Measurements from ENCODE around the gene NT5DC2.

The NT5DC2 gene

GRCh38 chr3:52484680-52485461 is 48.8 kb downstream of the NT5DC2 start:
- no peak for DNase-seq

DNA sequence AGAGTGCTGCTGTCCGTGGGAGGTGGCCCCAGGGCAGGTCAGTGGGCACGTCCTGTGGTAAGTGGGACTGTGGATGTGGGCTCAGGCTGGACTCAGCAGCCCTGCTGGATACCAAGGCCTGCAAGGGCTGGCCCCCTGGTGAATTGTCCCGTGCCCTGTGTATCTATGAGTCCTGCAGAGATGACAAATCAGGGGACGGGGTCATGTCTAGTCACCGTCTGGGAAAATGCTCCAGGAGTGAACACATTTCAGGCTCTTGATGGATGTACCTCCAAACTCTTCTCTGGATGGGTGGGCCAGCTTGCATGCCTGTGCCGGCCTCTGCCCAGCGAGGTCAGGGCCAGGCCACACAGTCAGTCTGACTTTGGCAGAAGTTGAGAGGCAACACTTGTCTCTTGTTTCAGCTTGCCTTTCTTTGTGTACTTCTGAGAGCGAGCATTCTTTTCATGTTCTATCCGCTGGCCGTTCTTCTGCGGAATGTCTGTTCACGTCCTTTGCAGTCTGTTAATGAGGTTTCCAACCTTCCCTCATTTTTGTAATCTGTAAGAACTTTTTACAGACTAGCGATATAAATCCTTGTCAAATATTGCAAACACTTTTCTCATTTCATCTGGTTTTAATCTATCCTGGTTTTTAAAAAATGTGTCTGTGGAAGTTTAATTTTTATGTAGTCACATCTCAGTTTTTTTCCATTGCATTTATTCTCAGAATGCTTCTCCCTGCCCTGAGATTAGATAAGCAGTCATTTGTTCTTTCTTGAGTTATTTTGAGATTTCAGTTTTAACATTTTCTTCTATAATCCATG is 49.9 kb downstream of the NT5DC2 start:
- no peak for DNase-seq

DNA sequence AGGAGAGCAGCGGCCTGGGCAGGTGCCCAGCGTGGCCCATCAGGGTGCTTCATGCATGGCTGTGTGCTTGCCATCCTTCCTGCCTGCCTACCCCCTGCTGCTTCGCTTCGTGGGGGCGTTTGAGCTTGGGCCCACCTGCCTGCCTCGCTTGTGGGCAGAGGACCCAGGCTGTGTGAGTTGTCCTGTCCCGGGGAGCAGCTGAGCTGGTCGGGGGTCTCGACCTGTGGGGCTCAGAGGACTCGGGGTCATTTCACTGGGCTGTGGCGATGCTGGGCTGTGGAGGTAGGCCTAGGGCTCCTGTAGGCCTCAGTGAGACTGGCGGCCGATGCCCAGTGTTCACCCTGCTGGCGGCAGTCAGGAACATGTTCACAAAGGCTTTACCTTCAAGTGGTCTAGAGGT is 50.6 kb downstream of the NT5DC2 start:
- no peak for DNase-seq

DNA sequence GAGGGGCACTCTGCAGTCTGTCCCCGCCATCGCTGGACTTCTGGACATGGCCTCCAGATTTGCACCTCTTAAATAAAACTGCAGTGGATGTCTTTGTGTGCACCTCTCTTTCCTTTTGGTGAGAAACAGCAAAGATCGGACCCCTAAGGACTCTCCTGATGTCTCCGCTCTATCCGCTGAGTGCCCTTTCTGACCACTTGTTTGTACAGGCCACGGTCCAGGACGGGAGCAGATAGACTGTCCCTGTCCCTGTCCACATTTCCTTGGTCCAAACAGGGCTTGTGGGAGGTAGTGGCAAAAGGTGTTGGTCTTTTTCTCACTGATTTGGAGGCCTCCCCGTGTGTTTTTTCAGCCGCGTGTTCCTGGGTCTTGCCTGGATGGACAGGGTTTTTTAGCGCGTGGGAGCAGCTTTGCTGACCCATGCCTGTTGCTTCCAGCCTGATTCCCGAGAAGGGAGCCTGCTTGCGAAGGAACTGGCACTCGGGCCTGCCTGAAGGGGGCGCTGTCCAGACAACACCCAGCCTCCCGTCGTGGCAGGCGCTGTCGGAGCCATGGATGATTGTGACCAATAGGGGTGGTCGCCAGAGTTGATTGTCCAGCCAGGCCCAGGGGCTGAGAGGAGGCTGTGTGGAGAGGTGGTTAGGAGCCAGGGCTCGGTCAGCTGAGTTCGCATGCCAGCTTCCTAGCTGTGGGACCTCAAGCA is 51.7 kb downstream of the NT5DC2 start:
- DNase-seq = no peak

DNA sequence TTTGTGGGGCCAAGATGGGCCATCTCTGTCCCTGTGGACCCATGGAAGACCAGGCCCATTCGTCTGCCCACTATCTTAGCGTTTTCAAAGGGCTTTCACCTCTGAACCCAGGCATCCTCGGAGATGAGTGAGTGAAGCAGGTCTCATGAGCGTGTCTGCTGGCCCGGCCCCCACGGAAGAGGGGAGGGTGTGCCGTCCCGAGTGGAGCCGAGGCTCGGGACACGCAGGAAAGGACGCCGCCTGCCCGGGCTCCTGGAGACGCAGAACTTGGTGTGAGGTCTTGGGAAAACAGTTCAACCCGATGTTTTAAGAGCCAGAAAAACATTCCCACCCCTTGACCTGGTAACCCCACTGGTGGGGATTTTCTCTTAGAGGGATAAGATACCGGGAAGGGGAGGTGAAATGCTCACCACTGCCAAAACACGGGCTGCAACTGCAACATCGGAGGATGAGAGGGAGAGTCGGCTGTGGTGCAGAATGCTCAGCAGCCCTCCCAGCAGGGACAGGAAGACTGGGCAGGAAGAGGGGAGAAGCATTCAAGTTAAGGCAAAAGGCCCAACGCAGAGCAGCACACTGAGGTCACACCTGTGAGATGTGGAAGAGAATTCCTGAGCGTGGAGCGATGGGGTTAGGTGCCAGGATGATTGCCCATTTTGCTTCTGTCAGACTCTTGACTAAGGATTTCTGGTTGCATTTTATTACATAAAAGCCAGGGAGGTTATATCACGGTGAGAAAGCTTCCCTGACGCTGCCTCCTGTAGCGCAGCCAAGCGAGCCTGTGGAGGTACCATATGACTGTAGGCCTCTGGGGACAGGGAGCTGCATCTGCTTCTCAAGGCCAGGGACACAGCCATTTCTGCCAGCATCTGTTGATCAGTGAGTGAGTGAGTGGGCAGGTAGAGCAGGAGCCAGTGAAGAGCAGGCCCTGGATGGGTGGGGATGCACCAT is 52.6 kb downstream of the NT5DC2 start:
- DNase-seq = peak; percentile 71

- no peak for DNase-seq
Measured at GRCh38 chr3:52479877-52480575, 53.6 kb downstream of the NT5DC2 start.

GRCh38 chr3:52479037-52479876 is 54.4 kb downstream of the NT5DC2 start:
- no peak for DNase-seq

DNA sequence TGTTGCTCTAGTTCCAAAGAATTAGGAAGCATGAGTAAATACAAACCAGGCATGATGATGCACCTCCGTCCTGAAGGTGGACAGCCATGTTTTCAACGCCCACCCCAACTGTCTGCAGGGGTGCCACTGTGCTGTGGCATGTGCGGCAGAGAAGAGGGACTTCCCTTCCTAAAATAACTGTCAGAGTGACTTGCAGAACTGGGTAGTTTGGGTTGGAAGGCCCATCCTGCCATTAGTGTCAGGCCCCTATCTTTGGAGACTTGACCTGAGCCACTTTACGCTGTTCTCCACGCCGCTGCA is 55.9 kb downstream of the NT5DC2 start:
- no peak for DNase-seq

DNA sequence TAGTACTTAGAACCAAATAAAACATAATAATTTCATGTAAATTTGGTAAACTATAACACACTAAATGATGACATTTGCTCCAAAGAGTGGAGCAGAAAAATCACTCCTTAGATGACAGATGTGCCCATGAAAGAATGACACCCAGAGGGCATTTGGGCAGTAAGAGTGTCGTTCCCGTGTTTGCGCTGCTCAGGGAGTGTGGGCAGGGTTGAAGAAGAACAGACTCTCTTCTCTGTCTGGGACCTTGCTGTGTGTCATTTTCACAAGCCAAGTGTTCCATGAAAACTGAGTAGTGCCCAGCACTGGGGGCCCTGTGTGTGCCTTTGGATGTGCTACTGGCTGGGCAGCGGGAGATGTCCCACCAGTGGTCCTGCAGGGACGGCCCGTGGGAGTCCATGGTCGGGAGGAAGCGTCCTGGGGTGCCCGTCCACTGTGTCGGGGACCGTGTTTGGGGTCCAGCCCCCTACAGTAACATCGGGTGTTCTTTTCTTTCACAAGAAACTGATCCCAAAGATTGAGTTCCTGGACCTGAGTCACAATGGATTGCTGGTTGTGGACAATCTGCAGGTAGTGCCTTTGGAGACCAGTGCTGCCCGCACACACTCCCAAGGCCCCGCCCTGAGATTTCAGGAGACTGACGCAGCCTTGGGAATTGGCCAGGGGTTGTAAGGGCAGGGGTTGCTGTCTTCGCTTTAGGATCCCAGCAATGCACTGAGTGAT is 56.4 kb downstream of the NT5DC2 start:
- no peak for DNase-seq

All from NCI-H2171 (cell line).